Astrocyte (in vitro differentiated cells and primary cell): ENCODE data around the gene SCART1. TPM values are rescaled to one million over a fixed set of nuclear protein-coding genes. Genes with fewer than 3 reads are reported as not detected.

ENCODE experiments used
- DNase-seq: peaks from one replicate; pipeline ENCODE4 v3.0.0-alpha.2; 2010; ENCODE audit warnings: low read depth
- FAIRE-seq: peaks from 2 replicates; lab custom pipeline; 2011; peaks lifted over from hg19 to GRCh38; lab: Jason Lieb, UNC
- H2AFZ ChIP-seq: 2 replicates; pipeline ENCODE4 v1.6.0; 2012; ENCODE audit warnings: low read depth, low read length, inconsistent platforms
- H3K27ac ChIP-seq: 2 replicates; pipeline ENCODE4 v1.5.1; 2011; ENCODE audit warnings: low read depth, low read length, inconsistent platforms
- H3K27me3 ChIP-seq: 2 replicates; pipeline ENCODE4 v1.6.0; 2011; ENCODE audit warnings: low read length, inconsistent platforms; ENCODE audit not compliant: insufficient read depth
- H3K36me3 ChIP-seq: 2 replicates; pipeline ENCODE4 v1.5.1; 2011; ENCODE audit warnings: low read length, inconsistent platforms; ENCODE audit not compliant: insufficient read depth
- H3K4me1 ChIP-seq: 2 replicates; pipeline ENCODE4 v1.5.1; 2011; ENCODE audit warnings: low read length, inconsistent platforms; ENCODE audit not compliant: insufficient read depth
- H3K4me2 ChIP-seq: 2 replicates; pipeline ENCODE4 v1.6.0; 2012; ENCODE audit warnings: low read length, inconsistent platforms
- H3K4me3 ChIP-seq: 2 replicates; pipeline ENCODE4 v1.5.1; 2011; ENCODE audit warnings: low read depth, mild to moderate bottlenecking, low read length, inconsistent platforms; ENCODE audit not compliant: insufficient read depth
- H3K79me2 ChIP-seq: 2 replicates; pipeline ENCODE4 v1.6.0; 2012; ENCODE audit warnings: mild to moderate bottlenecking, low read length, inconsistent platforms; ENCODE audit not compliant: insufficient read depth
- H3K9ac ChIP-seq: 2 replicates; pipeline ENCODE4 v1.6.0; 2012; ENCODE audit warnings: mild to moderate bottlenecking, low read length, inconsistent platforms
- H3K9me3 ChIP-seq: 2 replicates; pipeline ENCODE4 v1.5.1; 2012; ENCODE audit warnings: low read depth, mild to moderate bottlenecking, low read length, inconsistent platforms; ENCODE audit not compliant: insufficient read depth
- H4K20me1 ChIP-seq: 2 replicates; pipeline ENCODE4 v1.6.0; 2012; ENCODE audit warnings: low read length, inconsistent platforms; ENCODE audit not compliant: insufficient read depth
- H3K27ac Mint-ChIP-seq: one replicate; pipeline ENCODE4 v1.8.0; 2021; ENCODE audit warnings: mild to moderate bottlenecking, mixed read lengths; ENCODE audit not compliant: unreplicated experiment
- H3K27me3 Mint-ChIP-seq: one replicate; pipeline ENCODE4 v1.8.0; 2021; ENCODE audit warnings: low read depth, mixed read lengths; ENCODE audit not compliant: unreplicated experiment
- H3K36me3 Mint-ChIP-seq: one replicate; pipeline ENCODE4 v1.8.0; 2021; ENCODE audit warnings: low read depth, mixed read lengths; ENCODE audit not compliant: unreplicated experiment
- H3K4me1 Mint-ChIP-seq: one replicate; pipeline ENCODE4 v1.8.0; 2021; ENCODE audit warnings: low read depth, mixed read lengths; ENCODE audit not compliant: unreplicated experiment
- H3K4me3 Mint-ChIP-seq: one replicate; pipeline ENCODE4 v1.8.0; 2021; ENCODE audit warnings: mild to moderate bottlenecking, moderate library complexity, mixed read lengths; ENCODE audit not compliant: unreplicated experiment
- H3K9me3 Mint-ChIP-seq: one replicate; pipeline ENCODE4 v1.8.0; 2021; ENCODE audit warnings: mild to moderate bottlenecking, mixed read lengths; ENCODE audit not compliant: unreplicated experiment
- CTCF ChIP-seq: IDR thresholded peaks from 2 replicates; pipeline ENCODE4 v1.5.1; 2011; ENCODE audit warnings: low read depth, mild to moderate bottlenecking, inconsistent platforms, low read length, moderate library complexity; ENCODE audit not compliant: insufficient read depth
- EZH2 ChIP-seq: IDR thresholded peaks from 2 replicates; pipeline ENCODE4 v1.6.1; 2012; ENCODE audit warnings: mild to moderate bottlenecking, low read length, inconsistent platforms; ENCODE audit not compliant: insufficient read depth
- total RNA-seq: library from RNA; stranded (reverse); gene quantifications from 2 replicates; pipeline ENCODE4 v1.2.1, GENCODE V29; 2021

The SCART1 gene
- total RNA-seq, 1 donor from 2014 or later: 0.50 TPM

DNA sequence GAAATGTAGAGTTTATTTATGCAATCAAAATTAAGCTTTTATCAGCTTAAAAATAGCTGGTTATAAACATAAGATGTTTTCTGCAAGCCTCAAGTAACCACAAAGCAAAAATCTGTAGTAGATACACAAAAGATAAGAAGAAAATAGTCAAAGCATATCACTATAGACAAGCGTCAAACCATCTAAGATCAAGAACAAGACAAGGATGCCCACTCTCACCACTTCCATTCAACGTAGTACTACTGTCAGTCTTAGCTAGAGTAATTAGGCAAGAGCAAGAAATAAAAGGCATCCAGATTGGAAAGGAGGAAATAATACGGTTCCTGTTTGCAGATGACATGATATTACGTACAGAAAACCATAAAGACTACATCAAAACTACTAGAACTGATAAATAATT, 56.0 kb downstream of the SCART1 start:
- TF ChIP-seq EZH2 (no peak), CTCF (no peak)
- H3K4me3 Mint-ChIP-seq: no peak overlapping the region
- no peak overlapping the region for H3K4me3 ChIP-seq

GRCh38 chr10:133511408-133511807, 57.7 kb downstream of the SCART1 start:
- H3K4me3 Mint-ChIP-seq: no peak overlapping the region
- H3K27me3 Mint-ChIP-seq: peaks cover 53% of the 10 kb centered on the region
- no peak overlapping the region for H3K27ac ChIP-seq
- no peaks in the 10 kb centered on the region for H3K36me3 ChIP-seq
- peaks cover 5% of the 10 kb centered on the region for H3K9me3 Mint-ChIP-seq
- no peak overlapping the region for H3K27ac Mint-ChIP-seq
- no peaks in the 10 kb centered on the region for H3K4me1 Mint-ChIP-seq
- no peak overlapping the region for H3K4me2 ChIP-seq
- no peak for FAIRE-seq
- no peaks in the 10 kb centered on the region for H3K9me3 ChIP-seq
- no peaks in the 10 kb centered on the region for H3K4me1 ChIP-seq
- H3K4me3 ChIP-seq: no peak overlapping the region
- no peak overlapping the region for H3K9ac ChIP-seq
- no peaks in the 10 kb centered on the region for H3K36me3 Mint-ChIP-seq
- no peak for DNase-seq
- H3K79me2 ChIP-seq: no peaks in the 10 kb centered on the region
- H3K27me3 ChIP-seq: no peaks in the 10 kb centered on the region
- no peak for TF ChIP-seq EZH2
- no peak for TF ChIP-seq CTCF
- H4K20me1 ChIP-seq: no peaks in the 10 kb centered on the region
- no peak overlapping the region for H2AFZ ChIP-seq

More for the DNA sequence above, 56.0 kb downstream of the SCART1 start:
- FAIRE-seq: no peak
- H3K79me2 ChIP-seq: no peaks in the 10 kb centered on the region
- no peak overlapping the region for H3K27ac ChIP-seq
- no peaks in the 10 kb centered on the region for H3K36me3 ChIP-seq
- no peaks in the 10 kb centered on the region for H3K4me1 ChIP-seq
- H3K27ac Mint-ChIP-seq: no peak overlapping the region
- H3K4me1 Mint-ChIP-seq: no peaks in the 10 kb centered on the region
- H3K36me3 Mint-ChIP-seq: no peaks in the 10 kb centered on the region
- no peaks in the 10 kb centered on the region for H4K20me1 ChIP-seq
- H3K9me3 ChIP-seq: no peaks in the 10 kb centered on the region
- H3K4me2 ChIP-seq: no peak overlapping the region
- no peak overlapping the region for H2AFZ ChIP-seq
- no peak overlapping the region for H3K9ac ChIP-seq
- H3K27me3 ChIP-seq: no peaks in the 10 kb centered on the region
- H3K9me3 Mint-ChIP-seq: peaks cover 5% of the 10 kb centered on the region
- peaks cover 53% of the 10 kb centered on the region for H3K27me3 Mint-ChIP-seq
- DNase-seq: no peak

DNA sequence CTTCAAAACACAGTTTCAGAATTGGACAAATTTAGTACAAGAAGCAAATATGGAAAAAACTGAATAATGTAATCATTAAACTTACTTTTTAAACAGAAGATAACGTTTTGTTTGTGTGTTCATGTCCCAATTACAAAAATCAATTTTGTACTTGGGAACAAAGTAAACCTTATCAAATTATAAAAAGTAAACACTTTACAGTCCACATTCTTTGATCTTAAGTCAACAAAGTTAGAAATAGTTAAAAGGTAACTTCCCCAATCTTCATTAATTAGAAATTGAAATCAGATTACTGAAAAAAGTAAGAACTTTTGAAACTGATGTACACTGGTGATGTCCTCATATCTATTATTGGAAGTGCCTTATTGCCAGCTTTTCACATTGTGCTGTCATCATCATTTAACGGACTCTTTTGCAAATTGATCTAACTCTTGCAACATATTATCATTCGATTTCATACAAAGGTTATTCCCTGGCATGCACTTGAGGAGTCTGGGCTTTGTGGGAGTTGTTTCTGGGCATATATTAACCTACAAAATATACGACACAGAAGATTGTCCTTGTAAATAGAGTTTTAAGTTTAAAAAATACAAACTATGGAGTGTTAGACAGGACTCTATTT, 58.3 kb downstream of the SCART1 start:
- Histone ChIP-seq H3K79me2 (no peaks in the 10 kb centered on the region), H3K36me3 (no peaks in the 10 kb centered on the region), H3K4me1 (no peaks in the 10 kb centered on the region), H4K20me1 (no peaks in the 10 kb centered on the region), H3K4me3 (no peak overlapping the region), H3K4me2 (no peak overlapping the region), H3K9ac (no peak overlapping the region), H2AFZ (no peak overlapping the region), H3K27ac (no peak overlapping the region), H3K9me3 (no peaks in the 10 kb centered on the region), H3K27me3 (no peaks in the 10 kb centered on the region)
- FAIRE-seq: no peak
- no peak for DNase-seq
- Mint-ChIP-seq H3K36me3 (no peaks in the 10 kb centered on the region), H3K27me3 (peaks cover 51% of the 10 kb centered on the region), H3K4me3 (no peak overlapping the region), H3K4me1 (no peaks in the 10 kb centered on the region), H3K27ac (no peak overlapping the region), H3K9me3 (peaks cover 5% of the 10 kb centered on the region)
- TF ChIP-seq EZH2 (no peak), CTCF (no peak)
